Fibroblast of skin of back (primary cell): ENCODE data around the gene ROGDI. TPM values are rescaled to one million over a fixed set of nuclear protein-coding genes. Genes with fewer than 3 reads are reported as not detected.
A peak's percentile ranks its signal among the peaks of the same experiment; 100 is the strongest.

Experiments
- DNase-seq: peaks from one replicate; pipeline ENCODE4 v3.0.0-alpha.2; 2013
- polyA plus RNA-seq, 2 experiments: library from polyadenylated mRNA; unstranded; fragments of 120-200 nt; gene quantifications; one replicate each; pipeline ENCODE4 v1.2.1, GENCODE V29; 2013; ENCODE audit not compliant: insufficient read length in 2 of 2

Gene ROGDI
- 23.2 TPM for polyA plus RNA-seq (2013, experiment 1 of 2; ENCODE audit: insufficient read length)
- 21.3 TPM for polyA plus RNA-seq (2013, experiment 2 of 2; ENCODE audit: insufficient read length)

- DNase-seq, result peak; percentile 30
These were observed at the start of gene ROGDI for GRCh38 chr16:4801962-4802658. TSS of gene ROGDI (minus strand) at chr16:4802633. CDS start at chr16:4802571, 62 bp downstream.

GRCh38 chr16:4850211-4850610, 47.8 kb upstream of the ROGDI start:
- DNase-seq, result no peak

- DNase-seq, result peak; percentile 62
These were observed 45.5 kb upstream of the ROGDI start for GRCh38 chr16:4847774-4848587.

- peak; percentile 96 for DNase-seq
These were observed 44.7 kb upstream of the ROGDI start, which contains the start of the genes GLYR1 and UBN1 for GRCh38 chr16:4846901-4847773. TSS of gene GLYR1 (minus strand) at chr16:4847288. CDS start at chr16:4847265, 23 bp downstream. TSS of gene UBN1 (plus strand) at chr16:4847481. CDS start at chr16:4852918, 5,437 bp downstream.

- DNase-seq, result peak; percentile 65
These were observed 44.1 kb upstream of the ROGDI start for GRCh38 chr16:4846503-4846900.

- DNase-seq, result no peak
These were observed 38.6 kb upstream of the ROGDI start for GRCh38 chr16:4840984-4841383.

GRCh38 chr16:4839942-4840341, 37.5 kb upstream of the ROGDI start:
- no peak for DNase-seq

GRCh38 chr16:4837733-4838501, 35.5 kb upstream of the ROGDI start:
- DNase-seq, result no peak

GRCh38 chr16:4836727-4837126, 34.3 kb upstream of the ROGDI start:
- DNase-seq, result no peak

GRCh38 chr16:4833584-4833983, 31.2 kb upstream of the ROGDI start:
- no peak for DNase-seq

- DNase-seq, result no peak
These were observed 30.4 kb upstream of the ROGDI start for GRCh38 chr16:4832698-4833343.

- no peak for DNase-seq
These were observed 29.2 kb upstream of the ROGDI start for GRCh38 chr16:4831616-4832015.

GRCh38 chr16:4830408-4830807, 28.0 kb upstream of the ROGDI start:
- DNase-seq, result no peak

GRCh38 chr16:4828567-4829321, 26.3 kb upstream of the ROGDI start:
- no peak for DNase-seq

GRCh38 chr16:4826980-4827379, 24.5 kb upstream of the ROGDI start:
- no peak for DNase-seq

- DNase-seq, result no peak
These were observed 24.1 kb upstream of the ROGDI start for GRCh38 chr16:4826526-4826925.

GRCh38 chr16:4825196-4825595, 22.8 kb upstream of the ROGDI start:
- no peak for DNase-seq

GRCh38 chr16:4820652-4821051, 18.2 kb upstream of the ROGDI start:
- DNase-seq, result no peak

- no peak for DNase-seq
These were observed 12.2 kb upstream of the ROGDI start for GRCh38 chr16:4814542-4815173.

GRCh38 chr16:4814046-4814445, 11.6 kb upstream of the ROGDI start:
- DNase-seq, result no peak
